PC-9 (cell line): ENCODE data around the gene QDPR. TPM values are rescaled to one million over a fixed set of nuclear protein-coding genes. Genes with fewer than 3 reads are reported as not detected.

Source experiments
- BruUV-seq: library from RNA; stranded (reverse); fragments of 400-500 nt; replicated peaks from 2 replicates; lab custom pipeline; 2021; lab: Mats Ljungman, UMichigan
- CTCF ChIA-PET: fragments of 300-600 bp; sonication (Branson Sonifier 250); formaldehyde crosslinking; loops from one replicate; lab custom pipeline; 2022; ENCODE audit warnings: antibody characterized with exemption; lab: Charles Lee
- POLR2A ChIA-PET: fragments of 300-600 bp; sonication (Branson Sonifier 250); formaldehyde crosslinking; loops from one replicate; lab custom pipeline; 2022; ENCODE audit warnings: antibody characterized with exemption; ENCODE audit not compliant: unreplicated experiment; lab: Charles Lee
- DNase-seq, 2 experiments: peaks; one replicate each; pipeline versions ENCODE4 v3.0.0 to v3.0.0-alpha.2; 2015 to 2022; ENCODE audit warnings: mixed read lengths in 1 of 2
- H2AFZ ChIP-seq: fragments of 200-600 bp; sonication (generic); 2 replicates; pipeline ENCODE4 v1.8.1; 2017; ENCODE audit warnings: antibody characterized with exemption
- H3F3A ChIP-seq: fragments of 200-600 bp; sonication (generic); 2 replicates; pipeline ENCODE4 v1.8.1; 2017; ENCODE audit warnings: antibody characterized with exemption, mild to moderate bottlenecking, low read depth; ENCODE audit not compliant: insufficient read depth
- H3K27ac ChIP-seq: fragments of 200-600 bp; sonication (generic); 2 replicates; pipeline ENCODE4 v1.6.1; 2016; ENCODE audit warnings: mixed run types
- H3K27me3 ChIP-seq: fragments of 200-600 bp; sonication (generic); 2 replicates; pipeline ENCODE4 v1.6.1; 2016; ENCODE audit warnings: low read depth, mixed run types; ENCODE audit not compliant: insufficient read depth
- H3K36me3 ChIP-seq: fragments of 200-600 bp; sonication (generic); 2 replicates; pipeline ENCODE4 v1.6.1; 2016; ENCODE audit warnings: low read depth, mixed run types
- H3K4me1 ChIP-seq: fragments of 200-600 bp; sonication (generic); replicated peaks from 2 replicates; pipeline ENCODE4 v1.6.1; 2016; ENCODE audit warnings: mixed run types; ENCODE audit not compliant: insufficient read depth
- H3K4me2 ChIP-seq: fragments of 200-600 bp; sonication (generic); 2 replicates; pipeline ENCODE4 v1.6.1; 2017; ENCODE audit warnings: mixed run types
- H3K4me3 ChIP-seq: fragments of 200-600 bp; sonication (generic); 2 replicates; pipeline ENCODE4 v1.6.1; 2016; ENCODE audit warnings: mixed run types
- H3K79me2 ChIP-seq: fragments of 200-600 bp; sonication (generic); 2 replicates; pipeline ENCODE4 v1.6.1; 2017; ENCODE audit warnings: low read depth, mixed run types
- H3K9me2 ChIP-seq: fragments of 200-600 bp; sonication (generic); 2 replicates; pipeline ENCODE4 v1.8.1; 2017; ENCODE audit warnings: mild to moderate bottlenecking; ENCODE audit not compliant: insufficient read depth
- H3K9me3 ChIP-seq: fragments of 200-600 bp; sonication (generic); 2 replicates; pipeline ENCODE4 v1.8.1; 2016; ENCODE audit warnings: low read depth; ENCODE audit not compliant: insufficient read depth
- H4K20me1 ChIP-seq: fragments of 200-600 bp; sonication (generic); 2 replicates; pipeline ENCODE4 v1.8.1; 2017; ENCODE audit not compliant: insufficient read depth
- CTCF ChIP-seq: fragments of 200-600 bp; sonication (generic); conservative IDR thresholded peaks from 2 replicates; pipeline ENCODE4 v1.6.1; 2017; ENCODE audit warnings: mixed run types, antibody characterized with exemption, mild to moderate bottlenecking, moderate library complexity
- EZH2 ChIP-seq: fragments of 200-600 bp; sonication (generic); IDR thresholded peaks from 2 replicates; pipeline ENCODE4 v1.8.0; 2017; ENCODE audit warnings: antibody characterized with exemption, low read depth
- intact Hi-C: fragments of 100-400 bp; cut with micrococcal nuclease; formaldehyde crosslinking; loops from one replicate; pipeline ENCODE4 v1.10.0; 2022; ENCODE audit not compliant: unreplicated experiment
- total RNA-seq: library from RNA; stranded (reverse); gene quantifications from 2 replicates; pipeline ENCODE4 v1.2.3, GENCODE V29; 2021

Gene QDPR
- total RNA-seq, 1 experiment from 2014 or later: 14.0 TPM

DNA sequence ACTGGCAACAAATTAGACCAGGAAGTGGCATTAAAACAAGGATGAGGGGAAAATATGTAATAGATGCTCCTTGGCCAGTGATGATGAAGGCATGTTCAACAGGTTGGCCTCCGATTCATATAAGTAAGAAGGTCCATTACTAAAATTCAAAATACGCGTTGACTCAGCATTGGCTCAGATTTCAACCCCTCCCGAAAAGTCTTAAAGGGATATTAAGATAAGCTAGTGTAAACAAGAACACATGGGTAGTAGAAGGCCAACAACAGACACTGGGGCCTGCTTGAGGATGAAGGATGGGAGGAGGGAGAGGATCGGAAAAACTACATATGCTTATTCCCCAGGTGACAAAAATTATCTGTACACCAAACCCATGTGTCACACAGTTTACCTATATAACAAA, 46.0 kb upstream of the QDPR start:
- H3K9me3 ChIP-seq: no peaks in the 10 kb centered on the region
- no peak overlapping the region for H2AFZ ChIP-seq
- no peaks in the 10 kb centered on the region for H3K9me2 ChIP-seq
- H3K27ac ChIP-seq: no peak overlapping the region
- intact Hi-C loops: no loop called here
- no peaks in the 10 kb centered on the region for H3F3A ChIP-seq
- no peaks in the 10 kb centered on the region for H3K27me3 ChIP-seq
- no peaks in the 10 kb centered on the region for H4K20me1 ChIP-seq
- TF ChIP-seq CTCF: no peak
- no peak for TF ChIP-seq EZH2
- H3K36me3 ChIP-seq: no peaks in the 10 kb centered on the region
- H3K79me2 ChIP-seq: no peaks in the 10 kb centered on the region
- ChIA-PET CTCF (no interaction called here), POLR2A (no interaction called here)
- no peak overlapping the region for H3K4me2 ChIP-seq
- no peaks in the 10 kb centered on the region for H3K4me1 ChIP-seq
- no peak for DNase-seq
- BruUV-seq: no TSS peak
- no peak overlapping the region for H3K4me3 ChIP-seq

DNA sequence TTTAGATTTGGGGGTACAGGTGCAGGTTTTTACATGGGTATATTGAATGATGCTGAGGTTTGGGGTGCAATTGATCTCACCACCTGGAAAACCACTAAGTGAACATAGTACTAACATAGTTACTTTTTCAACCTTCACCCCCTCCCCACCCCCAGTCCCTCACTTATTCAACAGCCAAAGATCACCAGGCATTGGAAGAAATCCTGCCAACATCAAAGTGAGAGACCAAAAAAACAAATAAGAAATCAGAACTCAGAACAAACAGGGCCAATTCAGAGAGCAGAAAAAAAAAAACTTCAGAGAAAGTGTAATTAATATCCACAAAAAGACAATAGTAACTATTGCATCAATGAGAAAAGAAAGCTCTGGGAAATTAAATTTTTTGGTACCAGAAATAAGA, 44.6 kb upstream of the QDPR start:
- no peaks in the 10 kb centered on the region for H3F3A ChIP-seq
- ChIA-PET POLR2A (no interaction called here), CTCF (no interaction called here)
- DNase-seq: no peak
- no peaks in the 10 kb centered on the region for H3K27me3 ChIP-seq
- no peak overlapping the region for H3K4me2 ChIP-seq
- H3K79me2 ChIP-seq: no peaks in the 10 kb centered on the region
- H3K9me2 ChIP-seq: no peaks in the 10 kb centered on the region
- H4K20me1 ChIP-seq: no peaks in the 10 kb centered on the region
- no peak overlapping the region for H3K27ac ChIP-seq
- H3K4me3 ChIP-seq: no peak overlapping the region
- intact Hi-C loops: no loop called here
- no peaks in the 10 kb centered on the region for H3K4me1 ChIP-seq
- H2AFZ ChIP-seq: no peak overlapping the region
- TF ChIP-seq EZH2 (no peak), CTCF (no peak)
- no TSS peak for BruUV-seq
- H3K9me3 ChIP-seq: no peaks in the 10 kb centered on the region
- no peaks in the 10 kb centered on the region for H3K36me3 ChIP-seq

DNA sequence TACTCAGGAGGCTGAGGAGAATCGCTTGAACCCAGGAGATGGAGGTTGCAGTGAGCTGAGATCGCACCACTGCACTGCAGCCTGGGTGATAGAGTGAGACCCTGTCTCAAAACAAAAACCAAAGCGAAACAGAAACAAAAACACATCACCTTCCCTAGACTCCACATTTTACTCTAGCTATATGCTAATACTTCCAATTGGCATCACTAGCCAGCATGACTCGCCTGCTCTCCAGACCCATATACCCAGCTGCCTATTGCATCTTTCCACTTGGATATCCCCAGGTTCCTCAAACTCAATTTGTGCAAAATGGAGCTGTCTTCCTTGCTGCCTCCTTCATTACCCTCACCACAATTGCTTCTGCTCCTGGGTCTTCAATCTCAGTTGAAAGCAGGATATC, 42.7 kb upstream of the QDPR start:
- ChIA-PET CTCF (no interaction called here), POLR2A (no interaction called here)
- no peaks in the 10 kb centered on the region for H3F3A ChIP-seq

More for the DNA sequence above, 42.7 kb upstream of the QDPR start:
- no peaks in the 10 kb centered on the region for H3K79me2 ChIP-seq
- no peak for TF ChIP-seq CTCF
- TF ChIP-seq EZH2: no peak
- H2AFZ ChIP-seq: no peak overlapping the region
- DNase-seq: no peak
- intact Hi-C loops: no loop called here
- no TSS peak for BruUV-seq
- no peak overlapping the region for H3K4me3 ChIP-seq
- no peak overlapping the region for H3K4me2 ChIP-seq
- H3K9me3 ChIP-seq: no peaks in the 10 kb centered on the region
- H3K4me1 ChIP-seq: no peaks in the 10 kb centered on the region
- H4K20me1 ChIP-seq: no peaks in the 10 kb centered on the region
- no peaks in the 10 kb centered on the region for H3K27me3 ChIP-seq
- no peak overlapping the region for H3K27ac ChIP-seq
- H3K36me3 ChIP-seq: no peaks in the 10 kb centered on the region
- H3K9me2 ChIP-seq: no peaks in the 10 kb centered on the region
